ENCODE data around the gene PRKN. TPM values are rescaled to one million over a fixed set of nuclear protein-coding genes. Genes with fewer than 3 reads are reported as not detected.

PRKN gene
- total RNA-seq, 4 donors from 2014 or later, result 4.5 to 12.3 (median 9.0) TPM

GRCh38 chr6:162179196-162179951 lies 548.2 kb downstream of the PRKN start:
- Histone ChIP-seq H3K4me1 (no peaks in the 10 kb centered on the region), H3K36me3 (no peaks in the 10 kb centered on the region), H3K27ac (no peak overlapping the region), H3K27me3 (no peaks in the 10 kb centered on the region), H3K4me3 (no peak overlapping the region), H3K9me3 (no peaks in the 10 kb centered on the region)
- in situ Hi-C loops (cut with MboI; ENCODE audit: low pct_ligation_motif_present in 1 of 4, low pct_unique_long_range_greater_than_20kb in 1 of 4, low sequenced_read_pairs in 3 of 4), result no loop called here
- 71 to 75% methylated on average over 2 to 7 of the region's 7 CpGs for WGBS, 2 donors (ENCODE audit: low coverage in 1 of 2)
- DNase-seq, result no peak
- intact Hi-C loops (cut with DNase I; ENCODE audit: low total_unique reads), result no loop called here
- TF ChIP-seq CTCF (IDR thresholded peaks at IDR 0.05) (no peak), POLR2AphosphoS5 (IDR thresholded peaks at IDR 0.05) (no peak), POLR2A (IDR thresholded peaks at IDR 0.05) (no peak), EP300 (IDR thresholded peaks at IDR 0.05; ENCODE audit: low read depth) (no peak)

- Histone ChIP-seq H3K9me3 (no peaks in the 10 kb centered on the region), H3K27ac (no peak overlapping the region), H3K27me3 (no peaks in the 10 kb centered on the region), H3K36me3 (no peaks in the 10 kb centered on the region), H3K4me1 (no peaks in the 10 kb centered on the region), H3K4me3 (no peak overlapping the region)
- TF ChIP-seq POLR2A (IDR thresholded peaks at IDR 0.05) (no peak), CTCF (IDR thresholded peaks at IDR 0.05) (no peak), EP300 (IDR thresholded peaks at IDR 0.05; ENCODE audit: low read depth) (no peak)
- no peak for DNase-seq
- in situ Hi-C loops (cut with MboI; ENCODE audit: low pct_ligation_motif_present in 1 of 4, low pct_unique_long_range_greater_than_20kb in 1 of 4, low sequenced_read_pairs in 3 of 4) (no loop called here), intact Hi-C loops (cut with DNase I; ENCODE audit: low total_unique reads) (no loop called here)
- 79 to 82% methylated on average over 3 to 8 of the region's 8 CpGs for WGBS, 2 donors (ENCODE audit: low coverage in 1 of 2)
These were observed 548.9 kb downstream of the PRKN start for GRCh38 chr6:162178666-162179065.

DNA sequence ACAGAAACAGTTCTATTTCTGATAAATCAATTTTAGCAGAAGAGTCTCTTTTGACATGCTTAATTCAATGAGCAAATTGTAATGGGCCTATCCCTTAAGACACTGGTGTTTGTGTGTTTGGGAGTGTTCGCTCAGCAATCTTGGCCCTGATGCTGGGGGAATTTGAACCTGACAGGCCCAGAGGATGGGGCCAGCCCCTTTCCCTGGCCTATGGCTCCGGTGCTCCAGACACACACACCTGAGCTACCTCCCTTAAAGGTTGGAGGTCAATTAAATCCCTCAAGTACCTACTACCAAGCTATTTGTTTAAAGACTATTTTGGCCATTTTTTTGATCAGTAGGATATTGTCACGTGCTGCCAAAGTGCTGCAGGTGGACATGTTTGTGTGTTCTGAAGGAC lies 549.3 kb downstream of the PRKN start:
- in situ Hi-C loops (cut with MboI; ENCODE audit: low pct_ligation_motif_present in 1 of 4, low pct_unique_long_range_greater_than_20kb in 1 of 4, low sequenced_read_pairs in 3 of 4), result no loop called here
- H3K9me3 ChIP-seq, result no peaks in the 10 kb centered on the region
- DNase-seq, result no peak
- H3K27me3 ChIP-seq, result no peaks in the 10 kb centered on the region
- intact Hi-C loops (cut with DNase I; ENCODE audit: low total_unique reads), result no loop called here
- TF ChIP-seq POLR2AphosphoS5 (IDR thresholded peaks at IDR 0.05), result no peak
- no peak for TF ChIP-seq POLR2A (IDR thresholded peaks at IDR 0.05)
- no peaks in the 10 kb centered on the region for H3K4me1 ChIP-seq
- H3K36me3 ChIP-seq, result no peaks in the 10 kb centered on the region
- no peak overlapping the region for H3K4me3 ChIP-seq
- no peak overlapping the region for H3K27ac ChIP-seq
- 80 to 82% methylated on average over 1 to 3 of the region's 3 CpGs for WGBS, 2 donors (ENCODE audit: low coverage in 1 of 2)

- intact Hi-C loops (cut with DNase I; ENCODE audit: low total_unique reads) (no loop called here), in situ Hi-C loops (cut with MboI; ENCODE audit: low pct_ligation_motif_present in 1 of 4, low pct_unique_long_range_greater_than_20kb in 1 of 4, low sequenced_read_pairs in 3 of 4) (no loop called here)
- no peak overlapping the region for H3K4me3 ChIP-seq
- H3K36me3 ChIP-seq, result no peaks in the 10 kb centered on the region
- no peaks in the 10 kb centered on the region for H3K4me1 ChIP-seq
- H3K27ac ChIP-seq, result no peak overlapping the region
- no peaks in the 10 kb centered on the region for H3K27me3 ChIP-seq
- WGBS, 2 donors (ENCODE audit: low coverage in 1 of 2), result 57 to 87% methylated on average over 3 to 4 of the region's 4 CpGs
- H3K9me3 ChIP-seq, result no peaks in the 10 kb centered on the region
- TF ChIP-seq CTCF (IDR thresholded peaks at IDR 0.05) (no peak), POLR2A (IDR thresholded peaks at IDR 0.05) (no peak), POLR2AphosphoS5 (IDR thresholded peaks at IDR 0.05) (no peak), EP300 (IDR thresholded peaks at IDR 0.05; ENCODE audit: low read depth) (no peak)
- no peak for DNase-seq
These were observed 549.8 kb downstream of the PRKN start for GRCh38 chr6:162177746-162178145.

DNA sequence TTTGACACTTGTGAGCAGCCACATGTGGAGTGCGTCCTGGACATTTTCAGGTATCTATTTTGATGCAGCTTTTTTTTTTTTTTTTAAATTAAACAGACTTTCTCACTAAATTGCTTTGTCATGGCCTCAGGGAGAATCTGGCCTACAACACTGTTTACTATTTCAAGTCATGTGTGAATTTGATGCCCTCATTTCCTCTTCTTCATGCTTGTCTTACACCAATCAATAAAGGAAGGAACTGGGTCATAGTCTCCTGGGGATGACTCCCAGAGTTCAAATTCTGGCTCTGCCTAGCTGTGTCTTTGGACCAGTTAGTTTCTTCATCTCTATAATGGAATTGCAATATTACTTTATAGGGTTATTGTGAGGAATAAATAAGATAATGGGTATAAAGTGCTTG lies 554.1 kb downstream of the PRKN start:
- intact Hi-C loops (cut with DNase I; ENCODE audit: low total_unique reads) (no loop called here), in situ Hi-C loops (cut with MboI; ENCODE audit: low pct_ligation_motif_present in 1 of 4, low pct_unique_long_range_greater_than_20kb in 1 of 4, low sequenced_read_pairs in 3 of 4) (no loop called here)
- Histone ChIP-seq H3K27me3 (no peaks in the 10 kb centered on the region), H3K27ac (no peak overlapping the region), H3K9me3 (no peaks in the 10 kb centered on the region), H3K4me1 (no peaks in the 10 kb centered on the region), H3K36me3 (no peaks in the 10 kb centered on the region), H3K4me3 (no peak overlapping the region)
- no peak for TF ChIP-seq CTCF (IDR thresholded peaks at IDR 0.05)
- no peak for TF ChIP-seq POLR2AphosphoS5 (IDR thresholded peaks at IDR 0.05)
- TF ChIP-seq POLR2A (IDR thresholded peaks at IDR 0.05), result no peak
- no peak for TF ChIP-seq EP300 (IDR thresholded peaks at IDR 0.05; ENCODE audit: low read depth)
- DNase-seq, result no peak
- WGBS, 2 donors (ENCODE audit: low coverage in 1 of 2), result 80 to 95% methylated on average over 1 of the region's 1 CpG
